ENCODE measurements around the gene LASP1NB.
A peak's percentile ranks its signal among the peaks of the same experiment; 100 is the strongest.

LASP1NB gene

GRCh38 chr17:38925263-38925995, at the start of gene LASP1NB:
LASP1NB (plus strand) TSS chr17:38925614.
- DNase-seq (ENCODE audit: low read depth) = no peak
- no peak within 1 kb of the TSS for H3K4me3 ChIP-seq (ENCODE audit: low read length)
- peaks cover 3% of the 10 kb centered on the region for H3K36me3 ChIP-seq (ENCODE audit: control insufficient read depth, insufficient read depth, low read length, severe bottlenecking)
- no peaks in the 10 kb centered on the region for H3K9me3 ChIP-seq (ENCODE audit: control insufficient read depth, low read length)
- H3K4me1 ChIP-seq (ENCODE audit: control insufficient read depth, insufficient read depth, low read length) = peaks cover 39% of the 10 kb centered on the region
- no peaks in the 10 kb centered on the region for H3K27me3 ChIP-seq (replicated peaks; ENCODE audit: control insufficient read depth, insufficient read depth, low read length)
- H3K9ac ChIP-seq (ENCODE audit: low read length) = no peak within 1 kb of the TSS

- Histone ChIP-seq H3K4me3 (ENCODE audit: low read length) (no peak overlapping the region), H3K36me3 (ENCODE audit: control insufficient read depth, insufficient read depth, low read length, severe bottlenecking) (peaks cover 50% of the 10 kb centered on the region), H3K9ac (ENCODE audit: low read length) (peak overlapping the region; percentile 33), H3K4me1 (ENCODE audit: control insufficient read depth, insufficient read depth, low read length) (peaks cover 83% of the 10 kb centered on the region), H3K27me3 (replicated peaks; ENCODE audit: control insufficient read depth, insufficient read depth, low read length) (no peaks in the 10 kb centered on the region), H3K9me3 (ENCODE audit: control insufficient read depth, low read length) (no peaks in the 10 kb centered on the region)
- DNase-seq (ENCODE audit: low read depth) = no peak
Measured at GRCh38 chr17:38877130-38877851, 48.1 kb upstream of the LASP1NB start.

- DNase-seq (ENCODE audit: low read depth) = peak; percentile 82
- H3K27me3 ChIP-seq (replicated peaks; ENCODE audit: control insufficient read depth, insufficient read depth, low read length) = no peaks in the 10 kb centered on the region
- peaks cover 79% of the 10 kb centered on the region for H3K4me1 ChIP-seq (ENCODE audit: control insufficient read depth, insufficient read depth, low read length)
- peak overlapping the region; percentile 61 for H3K4me3 ChIP-seq (ENCODE audit: low read length)
- peaks cover 52% of the 10 kb centered on the region for H3K36me3 ChIP-seq (ENCODE audit: control insufficient read depth, insufficient read depth, low read length, severe bottlenecking)
- peak overlapping the region; percentile 59 for H3K9ac ChIP-seq (ENCODE audit: low read length)
- no peaks in the 10 kb centered on the region for H3K9me3 ChIP-seq (ENCODE audit: control insufficient read depth, low read length)
Measured at GRCh38 chr17:38879878-38880665, 45.3 kb upstream of the LASP1NB start.

GRCh38 chr17:38881600-38882191, 43.7 kb upstream of the LASP1NB start:
- no peaks in the 10 kb centered on the region for H3K9me3 ChIP-seq (ENCODE audit: control insufficient read depth, low read length)
- H3K4me3 ChIP-seq (ENCODE audit: low read length) = peak overlapping the region; percentile 56
- peak; percentile 73 for DNase-seq (ENCODE audit: low read depth)
- H3K27me3 ChIP-seq (replicated peaks; ENCODE audit: control insufficient read depth, insufficient read depth, low read length) = no peaks in the 10 kb centered on the region
- H3K9ac ChIP-seq (ENCODE audit: low read length) = peak overlapping the region; percentile 59
- peaks cover 62% of the 10 kb centered on the region for H3K36me3 ChIP-seq (ENCODE audit: control insufficient read depth, insufficient read depth, low read length, severe bottlenecking)
- H3K4me1 ChIP-seq (ENCODE audit: control insufficient read depth, insufficient read depth, low read length) = peaks cover 80% of the 10 kb centered on the region

GRCh38 chr17:38882870-38883269, 42.5 kb upstream of the LASP1NB start:
- H3K4me1 ChIP-seq (ENCODE audit: control insufficient read depth, insufficient read depth, low read length) = peaks cover 72% of the 10 kb centered on the region
- no peak for DNase-seq (ENCODE audit: low read depth)
- no peaks in the 10 kb centered on the region for H3K9me3 ChIP-seq (ENCODE audit: control insufficient read depth, low read length)
- no peak overlapping the region for H3K4me3 ChIP-seq (ENCODE audit: low read length)
- H3K27me3 ChIP-seq (replicated peaks; ENCODE audit: control insufficient read depth, insufficient read depth, low read length) = no peaks in the 10 kb centered on the region
- H3K36me3 ChIP-seq (ENCODE audit: control insufficient read depth, insufficient read depth, low read length, severe bottlenecking) = peaks cover 66% of the 10 kb centered on the region
- H3K9ac ChIP-seq (ENCODE audit: low read length) = peak overlapping the region; percentile 59

GRCh38 chr17:38883592-38884526, 41.6 kb upstream of the LASP1NB start:
- Histone ChIP-seq H3K4me3 (ENCODE audit: low read length) (no peak overlapping the region), H3K9me3 (ENCODE audit: control insufficient read depth, low read length) (no peaks in the 10 kb centered on the region), H3K9ac (ENCODE audit: low read length) (peak overlapping the region; percentile 62), H3K36me3 (ENCODE audit: control insufficient read depth, insufficient read depth, low read length, severe bottlenecking) (peaks cover 63% of the 10 kb centered on the region), H3K27me3 (replicated peaks; ENCODE audit: control insufficient read depth, insufficient read depth, low read length) (no peaks in the 10 kb centered on the region), H3K4me1 (ENCODE audit: control insufficient read depth, insufficient read depth, low read length) (peaks cover 69% of the 10 kb centered on the region)
- no peak for DNase-seq (ENCODE audit: low read depth)

GRCh38 chr17:38885044-38885727, 40.2 kb upstream of the LASP1NB start:
- no peak overlapping the region for H3K4me3 ChIP-seq (ENCODE audit: low read length)
- peaks cover 56% of the 10 kb centered on the region for H3K4me1 ChIP-seq (ENCODE audit: control insufficient read depth, insufficient read depth, low read length)
- peaks cover 67% of the 10 kb centered on the region for H3K36me3 ChIP-seq (ENCODE audit: control insufficient read depth, insufficient read depth, low read length, severe bottlenecking)
- DNase-seq (ENCODE audit: low read depth) = no peak
- H3K9me3 ChIP-seq (ENCODE audit: control insufficient read depth, low read length) = no peaks in the 10 kb centered on the region
- H3K27me3 ChIP-seq (replicated peaks; ENCODE audit: control insufficient read depth, insufficient read depth, low read length) = no peaks in the 10 kb centered on the region
- H3K9ac ChIP-seq (ENCODE audit: low read length) = peak overlapping the region; percentile 22

- peaks cover 70% of the 10 kb centered on the region for H3K36me3 ChIP-seq (ENCODE audit: control insufficient read depth, insufficient read depth, low read length, severe bottlenecking)
- no peak overlapping the region for H3K4me3 ChIP-seq (ENCODE audit: low read length)
- DNase-seq (ENCODE audit: low read depth) = no peak
- no peaks in the 10 kb centered on the region for H3K9me3 ChIP-seq (ENCODE audit: control insufficient read depth, low read length)
- no peaks in the 10 kb centered on the region for H3K27me3 ChIP-seq (replicated peaks; ENCODE audit: control insufficient read depth, insufficient read depth, low read length)
- peaks cover 48% of the 10 kb centered on the region for H3K4me1 ChIP-seq (ENCODE audit: control insufficient read depth, insufficient read depth, low read length)
- peak overlapping the region; percentile 22 for H3K9ac ChIP-seq (ENCODE audit: low read length)
Measured at GRCh38 chr17:38885728-38886642, 39.4 kb upstream of the LASP1NB start.

GRCh38 chr17:38886643-38887010, 38.8 kb upstream of the LASP1NB start:
- Histone ChIP-seq H3K9me3 (ENCODE audit: control insufficient read depth, low read length) (no peaks in the 10 kb centered on the region), H3K4me1 (ENCODE audit: control insufficient read depth, insufficient read depth, low read length) (peaks cover 42% of the 10 kb centered on the region), H3K36me3 (ENCODE audit: control insufficient read depth, insufficient read depth, low read length, severe bottlenecking) (peaks cover 70% of the 10 kb centered on the region), H3K9ac (ENCODE audit: low read length) (no peak overlapping the region), H3K27me3 (replicated peaks; ENCODE audit: control insufficient read depth, insufficient read depth, low read length) (no peaks in the 10 kb centered on the region), H3K4me3 (ENCODE audit: low read length) (no peak overlapping the region)
- no peak for DNase-seq (ENCODE audit: low read depth)

Measured in adipocyte (in vitro differentiated cells).